HG03103 (cell line): ENCODE data around the gene OR10G4.
"Not testable (repeated sequence)": the region's sequence is repeated elsewhere in the genome, so short reads cannot be mapped to it uniquely, and the experiment has no call there.

Source experiments
- ATAC-seq: cut with Tn5 transposase; IDR thresholded peaks from one replicate; pipeline ENCODE4 v1.9.1; 2021; ENCODE audit warnings: low read depth; ENCODE audit not compliant: unreplicated experiment

OR10G4 gene

GRCh38 chr11:124012697-124013096, at the start of gene OR10G4:
Gene OR10G4, plus strand, starts transcription at chr11:124012997. Its CDS starts 2,578 bp downstream, at chr11:124015575.
- ATAC-seq = no peak

- ATAC-seq = no peak
Observed at GRCh38 chr11:123973816-123974215, 39.0 kb upstream of the OR10G4 start.

- ATAC-seq = no peak
Observed at GRCh38 chr11:123976770-123977560, 35.8 kb upstream of the OR10G4 start.

GRCh38 chr11:123977731-123978347, 35.0 kb upstream of the OR10G4 start, which contains the start of gene OR10S1:
Gene OR10S1, minus strand, starts transcription at chr11:123977781. Its CDS starts 117 bp downstream, at chr11:123977664.
- ATAC-seq = no peak

- ATAC-seq = no peak
Observed at GRCh38 chr11:123979311-123979710, 33.5 kb upstream of the OR10G4 start.

- no peak for ATAC-seq
Observed at GRCh38 chr11:123995119-123995518, 17.7 kb upstream of the OR10G4 start, which contains the start of gene OR10G6. Gene OR10G6, minus strand, starts transcription at chr11:123995161. Its CDS starts 0 bp downstream, at chr11:123995161.

GRCh38 chr11:124015837-124016236, 3.0 kb downstream of the OR10G4 start:
- ATAC-seq = not testable (repeated sequence)

GRCh38 chr11:124026498-124026897, 13.7 kb downstream of the OR10G4 start, which contains the start of gene OR10G8:
Gene OR10G8, plus strand, starts transcription at chr11:124026798. Its CDS starts 2,825 bp downstream, at chr11:124029623.
- no peak for ATAC-seq

- no peak for ATAC-seq
Observed at GRCh38 chr11:124036666-124037065, 23.9 kb downstream of the OR10G4 start.

GRCh38 chr11:124039557-124039956, 26.8 kb downstream of the OR10G4 start:
- no peak for ATAC-seq

GRCh38 chr11:124041254-124041653, 28.5 kb downstream of the OR10G4 start, which contains the start of gene OR10G7:
Gene OR10G7, minus strand, starts transcription at chr11:124041325. Its CDS starts 2,324 bp downstream, at chr11:124039001.
- ATAC-seq = no peak

GRCh38 chr11:124043420-124043819, 30.6 kb downstream of the OR10G4 start:
- no peak for ATAC-seq

- ATAC-seq = no peak
Observed at GRCh38 chr11:124050748-124051147, 38.0 kb downstream of the OR10G4 start.

GRCh38 chr11:124052966-124053365, 40.2 kb downstream of the OR10G4 start:
- ATAC-seq = no peak
